Neutrophil (primary cell): ENCODE results near the gene VTCN1.

ENCODE experiments used
- H3K27ac ChIP-seq: fragments of 200-600 bp; sonication (generic); 2 replicates; pipeline ENCODE4 v1.5.1; 2016; ENCODE audit warnings: mild to moderate bottlenecking, moderate library complexity
- H3K27me3 ChIP-seq: fragments of 200-600 bp; sonication (generic); 2 replicates; pipeline ENCODE4 v1.6.0; 2016; ENCODE audit warnings: mild to moderate bottlenecking
- H3K36me3 ChIP-seq: fragments of 200-600 bp; sonication (generic); 2 replicates; pipeline ENCODE4 v1.5.1; 2017
- H3K4me1 ChIP-seq, 2 experiments: fragments of 200-600 bp in 1 of 2; sonication (generic) in 1 of 2; 1 replicate in 1 of 2; 2 replicates in 1 of 2; pipeline versions ENCODE4 v1.5.1 to v1.6.1; 2013 to 2016; ENCODE audit warnings: low read depth in 1 of 2, low read length in 1 of 2, mild to moderate bottlenecking in 1 of 2, moderate library complexity in 1 of 2; ENCODE audit not compliant: control insufficient read depth in 1 of 2, insufficient read depth in 1 of 2
- H3K4me3 ChIP-seq, 2 experiments: fragments of 200-600 bp in 1 of 2; sonication (generic) in 1 of 2; 1 replicate in 1 of 2; 2 replicates in 1 of 2; pipeline ENCODE4 v1.5.1; 2013 to 2016; ENCODE audit warnings: low read depth in 1 of 2, low read length in 1 of 2, mild to moderate bottlenecking in 1 of 2, moderate library complexity in 1 of 2
- H3K9me3 ChIP-seq: fragments of 200-600 bp; sonication (generic); 2 replicates; pipeline ENCODE4 v1.5.1; 2016
- TF ChIP-seq, protein P1 (sequence below): fragments of 200-600 bp; sonication (generic); IDR thresholded peaks from 2 replicates; pipeline ENCODE4 v1.5.1; 2016; ENCODE audit warnings: antibody characterized with exemption

VTCN1 gene

DNA sequence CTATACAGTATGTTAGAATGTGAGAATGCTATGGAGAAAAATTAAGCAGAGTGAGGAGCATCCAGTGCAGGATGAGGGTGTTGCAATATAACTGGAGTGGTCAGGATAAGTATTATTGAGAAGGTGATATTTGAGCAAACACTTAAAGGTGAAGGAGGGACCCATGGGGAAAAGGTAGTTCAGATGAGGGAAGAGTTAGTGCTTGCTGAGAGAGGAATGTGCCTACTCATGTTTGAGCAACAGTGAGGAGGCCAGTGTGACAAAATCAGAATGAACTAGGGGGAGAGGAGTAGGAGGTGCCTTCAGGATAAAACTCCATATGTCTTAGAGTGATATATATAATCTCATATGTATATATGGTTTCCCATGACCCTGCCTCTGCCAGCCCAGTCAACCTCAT is 82.9 kb downstream of the VTCN1 start:
- TF ChIP-seq, protein P1, sequence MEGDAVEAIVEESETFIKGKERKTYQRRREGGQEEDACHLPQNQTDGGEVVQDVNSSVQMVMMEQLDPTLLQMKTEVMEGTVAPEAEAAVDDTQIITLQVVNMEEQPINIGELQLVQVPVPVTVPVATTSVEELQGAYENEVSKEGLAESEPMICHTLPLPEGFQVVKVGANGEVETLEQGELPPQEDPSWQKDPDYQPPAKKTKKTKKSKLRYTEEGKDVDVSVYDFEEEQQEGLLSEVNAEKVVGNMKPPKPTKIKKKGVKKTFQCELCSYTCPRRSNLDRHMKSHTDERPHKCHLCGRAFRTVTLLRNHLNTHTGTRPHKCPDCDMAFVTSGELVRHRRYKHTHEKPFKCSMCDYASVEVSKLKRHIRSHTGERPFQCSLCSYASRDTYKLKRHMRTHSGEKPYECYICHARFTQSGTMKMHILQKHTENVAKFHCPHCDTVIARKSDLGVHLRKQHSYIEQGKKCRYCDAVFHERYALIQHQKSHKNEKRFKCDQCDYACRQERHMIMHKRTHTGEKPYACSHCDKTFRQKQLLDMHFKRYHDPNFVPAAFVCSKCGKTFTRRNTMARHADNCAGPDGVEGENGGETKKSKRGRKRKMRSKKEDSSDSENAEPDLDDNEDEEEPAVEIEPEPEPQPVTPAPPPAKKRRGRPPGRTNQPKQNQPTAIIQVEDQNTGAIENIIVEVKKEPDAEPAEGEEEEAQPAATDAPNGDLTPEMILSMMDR = no peak
- H3K4me1 ChIP-seq = no peaks in the 10 kb centered on the region
- no peak overlapping the region for H3K27ac ChIP-seq
- no peaks in the 10 kb centered on the region for H3K9me3 ChIP-seq
- H3K36me3 ChIP-seq = no peaks in the 10 kb centered on the region
- peaks cover 38% of the 10 kb centered on the region for H3K27me3 ChIP-seq
- H3K4me3 ChIP-seq = no peak overlapping the region

- TF ChIP-seq, protein P1 = no peak
- H3K4me1 ChIP-seq = peaks cover 9 to 16% of the 10 kb centered on the region in 2 experiments
- peaks cover 68% of the 10 kb centered on the region for H3K27me3 ChIP-seq
- H3K4me3 ChIP-seq = no peak overlapping the region
- no peaks in the 10 kb centered on the region for H3K9me3 ChIP-seq
- H3K36me3 ChIP-seq = no peaks in the 10 kb centered on the region
- H3K27ac ChIP-seq = no peak overlapping the region
Measured at GRCh38 chr1:117124661-117125060, 86.1 kb downstream of the VTCN1 start.

DNA sequence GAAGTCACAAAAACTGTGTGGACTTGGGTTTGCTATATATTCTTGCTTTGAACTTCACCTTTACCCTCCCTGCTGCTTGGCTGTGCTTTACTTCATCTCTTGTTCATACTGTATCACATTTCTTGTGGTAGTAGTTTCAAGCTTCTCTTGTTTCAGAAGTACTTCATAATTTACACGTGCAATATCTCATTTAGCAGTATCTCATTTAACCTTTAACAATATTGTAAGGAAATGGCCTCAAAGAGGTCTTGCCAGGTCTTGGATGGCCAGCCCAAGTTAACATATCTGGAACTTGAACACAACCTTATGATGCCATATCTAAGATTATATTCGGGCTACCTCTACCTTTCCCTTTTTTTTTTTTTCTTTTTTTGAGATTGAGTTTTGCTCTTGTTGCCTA is 87.5 kb downstream of the VTCN1 start:
- Histone ChIP-seq H3K9me3 (no peaks in the 10 kb centered on the region), H3K27ac (no peak overlapping the region), H3K27me3 (peaks cover 70% of the 10 kb centered on the region), H3K4me1 (peaks cover 9 to 16% of the 10 kb centered on the region in 2 experiments), H3K36me3 (no peaks in the 10 kb centered on the region), H3K4me3 (no peak overlapping the region)
- TF ChIP-seq, protein P1 = no peak

DNA sequence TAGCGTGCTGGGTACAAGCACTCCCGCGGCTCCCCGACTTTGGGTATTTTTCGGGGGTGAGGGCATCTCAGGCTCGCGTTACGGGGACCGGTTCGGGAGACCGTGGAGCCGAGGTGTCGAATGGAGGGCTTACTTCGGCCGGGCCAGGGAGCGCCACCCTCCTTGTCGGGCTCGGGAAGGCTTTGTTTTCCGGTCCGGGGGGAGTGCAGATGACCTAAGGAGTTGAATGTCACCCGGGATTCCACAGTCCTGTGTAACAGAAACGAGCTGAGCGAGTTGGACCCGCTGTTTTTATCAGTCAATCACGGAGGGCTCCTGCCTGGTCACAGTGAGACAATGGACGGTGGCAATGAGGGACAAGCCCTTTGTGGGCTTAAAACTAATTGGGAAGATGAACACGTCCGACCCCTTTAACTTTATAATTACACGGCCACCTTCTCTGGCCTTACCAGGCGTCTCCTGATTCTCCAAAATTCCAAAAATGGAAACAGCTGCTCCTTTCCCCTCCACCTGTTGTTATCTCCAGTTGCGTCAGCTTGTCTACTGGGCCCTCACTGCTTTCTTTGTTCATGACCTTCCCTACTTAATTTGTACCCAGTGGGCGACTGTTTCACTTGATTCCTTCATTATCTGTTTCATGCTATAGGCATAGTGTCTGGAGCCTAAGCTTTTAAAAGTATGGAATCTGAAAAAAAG is 88.2 kb downstream of the VTCN1 start:
- peaks cover 70% of the 10 kb centered on the region for H3K27me3 ChIP-seq
- peak overlapping the region; percentile 76 to 82 for H3K4me3 ChIP-seq
- H3K36me3 ChIP-seq = no peaks in the 10 kb centered on the region
- H3K9me3 ChIP-seq = no peaks in the 10 kb centered on the region
- peaks cover 9 to 16% of the 10 kb centered on the region in 2 experiments for H3K4me1 ChIP-seq
- TF ChIP-seq, protein P1 = no peak
- no peak overlapping the region for H3K27ac ChIP-seq

DNA sequence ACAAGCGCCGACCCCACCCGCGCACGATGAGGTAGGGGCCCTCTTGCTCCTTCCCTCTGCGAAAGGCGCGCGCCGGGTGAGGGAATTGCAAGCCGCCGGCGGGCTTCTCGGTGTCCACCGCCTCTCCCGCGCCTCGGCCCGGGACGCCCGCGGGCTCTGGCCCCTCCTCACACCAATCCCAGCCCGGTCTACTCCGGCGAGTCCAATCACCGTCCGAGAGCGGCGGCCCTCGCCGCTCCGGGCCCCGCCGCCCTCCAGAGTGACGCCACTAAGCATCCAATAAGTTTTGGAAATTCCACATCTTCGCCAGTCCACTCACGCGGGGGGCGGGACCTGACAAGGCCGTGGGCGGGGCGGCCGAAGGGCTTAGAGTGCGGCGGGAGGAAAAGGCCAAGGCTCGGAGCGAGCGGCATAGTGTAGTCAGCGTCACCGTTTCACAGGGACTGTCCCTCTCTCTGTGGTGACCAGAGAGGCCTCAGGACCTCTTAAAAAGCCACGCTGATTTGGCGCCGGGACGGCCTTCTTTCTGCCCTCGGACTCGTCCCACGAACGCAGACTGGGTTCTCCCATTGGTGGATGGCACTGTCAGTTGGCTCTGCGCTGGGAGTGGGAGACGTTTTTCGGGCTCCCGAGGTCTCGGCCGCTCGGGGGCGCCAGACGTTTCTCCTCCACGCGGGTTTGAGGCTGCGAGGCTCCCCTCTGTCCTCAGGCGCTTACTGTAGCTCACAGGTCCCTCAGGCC is 89.0 kb downstream of the VTCN1 start, which contains the start of gene TRIM45:
Gene TRIM45, minus strand, starts transcription at position 161 of the 741 bp plus-strand sequence. CDS start 548 bp downstream, outside the sequence.
- TF ChIP-seq, protein P1 = no peak
- Histone ChIP-seq H3K4me1 (peaks cover 9 to 16% of the 10 kb centered on the region in 2 experiments), H3K9me3 (no peaks in the 10 kb centered on the region), H3K27ac (peak within 1 kb of the TSS; percentile 38), H3K27me3 (peaks cover 67% of the 10 kb centered on the region), H3K36me3 (no peaks in the 10 kb centered on the region), H3K4me3 (peak within 1 kb of the TSS; percentile 76 to 82)
